Measurements from ENCODE around the gene PSORS1C1.

Gene PSORS1C1

DNA sequence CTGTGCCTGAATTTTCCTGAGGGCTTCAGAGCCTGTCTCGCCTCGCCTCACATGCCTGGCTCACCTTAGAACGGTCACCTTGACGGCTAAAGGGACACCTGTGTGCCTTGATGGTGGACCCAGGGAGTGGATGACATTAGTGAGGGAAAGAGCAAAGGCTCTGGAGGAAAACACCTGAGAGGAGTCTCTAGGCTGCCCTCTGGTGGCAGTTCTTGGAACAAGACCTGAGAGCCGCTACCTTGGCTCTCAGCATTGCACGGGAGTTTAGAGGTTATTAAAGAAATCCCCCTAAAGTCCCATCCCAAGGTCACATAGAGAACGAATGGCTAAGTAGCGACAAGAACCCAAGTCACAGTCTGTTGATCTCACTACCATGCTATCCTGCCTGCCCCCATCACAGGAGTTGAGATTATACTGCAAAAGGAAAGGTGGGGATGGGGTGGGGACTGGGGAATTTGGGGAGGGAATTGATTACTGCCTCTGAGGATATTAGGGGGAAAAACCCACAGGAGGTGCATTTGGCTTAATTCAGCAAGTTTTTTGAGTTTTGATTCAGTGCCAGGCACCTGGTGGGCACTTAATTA, 13.6 kb downstream of the PSORS1C1 start:
- DNase-seq = peak; percentile 31 to 35

- DNase-seq = no peak
Measured at GRCh38 chr6:31129130-31129529, 14.5 kb downstream of the PSORS1C1 start.

GRCh38 chr6:31130751-31131150, 16.2 kb downstream of the PSORS1C1 start:
- DNase-seq = no peak

- no peak for DNase-seq
Measured at GRCh38 chr6:31131595-31131994, 17.0 kb downstream of the PSORS1C1 start.

GRCh38 chr6:31132806-31133205, 18.2 kb downstream of the PSORS1C1 start:
- no peak for DNase-seq

DNA sequence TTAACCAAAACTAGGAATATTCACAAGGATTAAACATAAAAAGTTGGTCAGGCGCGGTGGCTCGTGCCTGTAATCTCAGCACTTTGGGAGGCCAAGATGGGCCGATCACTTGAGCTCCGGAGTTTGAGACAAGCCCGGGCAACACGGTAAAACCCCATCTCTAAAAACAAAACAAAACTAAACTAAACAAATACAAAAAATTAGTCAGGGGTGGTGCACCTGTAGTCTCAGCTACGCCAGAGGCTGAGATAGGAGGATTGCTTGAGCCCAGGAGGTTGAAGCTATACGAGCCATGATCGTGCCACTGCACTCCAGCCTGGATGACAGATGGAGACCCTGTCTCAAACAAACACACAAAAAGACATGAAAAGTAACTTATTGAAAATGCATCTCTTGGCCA, 21.1 kb downstream of the PSORS1C1 start:
- DNase-seq = no peak

- DNase-seq = no peak
Measured at GRCh38 chr6:31138982-31139381, 24.4 kb downstream of the PSORS1C1 start, which contains the start of gene PSORS1C2. Gene PSORS1C2, minus strand, starts transcription at chr6:31139066. Its CDS starts 40 bp downstream, at chr6:31139026.

- no peak for DNase-seq
Measured at GRCh38 chr6:31139599-31139998, 25.0 kb downstream of the PSORS1C1 start.

GRCh38 chr6:31140643-31141042, 26.0 kb downstream of the PSORS1C1 start:
- no peak for DNase-seq

- no peak for DNase-seq
Measured at GRCh38 chr6:31142361-31142761, 27.8 kb downstream of the PSORS1C1 start.

DNA sequence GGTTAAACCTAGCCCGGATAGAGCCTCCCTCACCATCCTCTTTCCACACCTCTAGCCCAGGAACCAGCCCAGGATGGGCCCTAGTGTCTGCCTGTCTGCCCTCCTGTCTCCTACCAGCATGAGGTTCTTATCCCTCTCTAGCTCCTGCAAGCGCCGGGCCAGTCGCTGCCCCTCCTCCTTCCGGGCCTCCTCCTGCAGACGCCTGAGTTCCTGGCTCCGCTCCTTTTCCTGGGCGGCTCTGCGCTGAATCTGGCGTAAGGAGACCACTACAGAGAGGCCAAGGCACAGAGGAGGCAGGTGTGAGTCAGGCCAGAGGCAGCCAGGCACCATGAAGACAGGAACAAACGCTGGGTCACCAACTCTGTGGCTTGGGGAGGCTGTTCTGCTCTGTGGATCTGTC, 28.5 kb downstream of the PSORS1C1 start:
- DNase-seq = no peak

- no peak for DNase-seq
Measured at GRCh38 chr6:31144296-31144969, 29.8 kb downstream of the PSORS1C1 start.

GRCh38 chr6:31144970-31145340, 30.4 kb downstream of the PSORS1C1 start:
- no peak for DNase-seq

- no peak for DNase-seq
Measured at GRCh38 chr6:31145386-31145785, 30.8 kb downstream of the PSORS1C1 start.

- no peak for DNase-seq
Measured at GRCh38 chr6:31149827-31150447, 35.3 kb downstream of the PSORS1C1 start.

DNA sequence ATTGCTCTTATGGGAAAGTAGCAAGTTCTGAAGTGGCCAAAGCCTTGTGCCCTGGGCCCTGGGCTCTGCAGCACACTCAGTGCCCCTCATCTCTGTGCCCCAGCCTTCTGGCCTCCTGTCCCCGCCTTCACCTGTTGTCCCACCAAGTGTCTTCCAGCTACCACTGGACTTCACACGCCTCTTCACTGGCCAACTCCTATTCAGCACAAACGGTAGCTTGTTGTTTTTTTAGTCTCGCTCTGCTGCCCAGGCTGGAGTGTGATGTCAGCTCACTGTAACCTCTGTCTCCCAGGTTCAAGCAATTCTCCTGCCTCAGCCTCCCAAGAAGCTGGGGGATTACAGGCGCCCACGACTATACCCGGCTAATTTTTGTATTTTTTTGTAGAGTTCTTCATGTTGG, 38.2 kb downstream of the PSORS1C1 start:
- DNase-seq = no peak

GRCh38 chr6:31154436-31154835, 39.8 kb downstream of the PSORS1C1 start:
- no peak for DNase-seq

- no peak for DNase-seq
Measured at GRCh38 chr6:31156641-31157040, 42.0 kb downstream of the PSORS1C1 start.

DNA sequence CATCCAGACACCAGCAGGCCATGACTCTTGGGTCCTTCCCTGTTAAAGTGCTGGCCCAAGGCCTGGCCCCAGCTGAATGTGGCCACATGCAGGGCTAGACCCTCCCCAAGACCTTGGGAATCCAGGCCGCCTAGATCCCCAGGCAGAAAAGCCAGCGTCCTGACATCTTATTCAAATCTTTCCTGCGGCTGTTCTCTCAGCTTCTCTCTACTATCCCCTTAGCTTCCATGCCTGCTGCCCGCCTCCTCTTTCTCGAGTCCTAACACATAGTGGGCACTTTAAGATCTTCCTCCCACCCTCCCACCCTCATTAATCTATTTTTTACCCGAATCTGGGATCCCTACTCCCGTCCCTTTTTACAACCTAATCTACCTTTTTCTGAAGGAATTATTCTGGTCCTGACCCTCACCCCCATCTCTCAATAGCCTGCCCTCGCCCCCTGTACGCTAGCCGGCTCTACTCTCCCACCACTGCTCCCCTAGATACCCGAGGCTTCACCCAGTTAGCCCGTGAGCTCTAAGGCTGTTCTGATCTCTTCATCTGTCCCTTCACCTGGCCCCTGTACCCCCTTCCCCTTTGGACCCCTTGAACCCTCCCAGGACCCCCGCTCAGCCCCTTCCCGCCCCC, 43.0 kb downstream of the PSORS1C1 start, which contains the start of gene CCHCR1:
Gene CCHCR1 (minus strand): TSS at position 290 of the 627 bp plus-strand sequence. CDS start 202 bp downstream, at position 88.
- DNase-seq = no peak

DNA sequence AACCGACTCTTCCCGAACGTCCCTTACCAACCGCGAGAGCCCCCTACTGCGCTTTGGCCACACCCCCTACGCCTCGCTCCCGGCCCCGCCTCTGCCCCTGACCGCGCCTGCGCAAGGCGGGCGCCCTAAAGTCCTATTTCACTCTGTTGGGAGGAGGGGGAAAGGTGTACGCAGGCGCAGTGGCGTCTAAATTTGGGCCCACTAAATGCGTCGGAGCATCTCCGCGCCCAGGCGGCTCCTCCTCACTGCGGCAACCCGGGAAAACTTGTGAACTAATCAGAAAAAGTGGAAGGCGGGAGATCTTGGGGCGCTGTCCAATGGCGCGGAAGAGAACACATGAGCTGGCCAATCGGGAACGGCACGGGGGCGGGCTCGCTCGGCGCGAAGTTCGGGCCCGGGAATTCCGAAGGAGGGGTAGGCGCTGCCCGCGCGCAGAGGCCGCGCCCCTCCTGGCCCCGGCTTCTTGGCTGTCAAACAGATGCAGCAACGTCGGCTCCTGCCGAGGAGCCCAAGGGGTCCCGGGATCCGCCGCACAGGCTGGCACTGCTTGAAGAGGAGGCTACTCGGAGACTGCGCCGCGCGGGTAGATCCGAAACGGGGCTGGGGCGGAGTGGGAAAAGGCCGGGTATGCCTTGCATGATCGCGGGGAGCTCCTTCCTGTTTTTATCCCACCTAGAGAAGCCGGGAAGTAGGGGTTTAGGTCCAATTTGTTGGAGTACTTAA, 43.7 kb downstream of the PSORS1C1 start, which contains the start of gene TCF19:
Gene TCF19 (plus strand): TSS at position 450 of the 723 bp plus-strand sequence. CDS start 881 bp downstream, outside the sequence.
- DNase-seq = peak; percentile 98 to 99

GRCh38 chr6:31158863-31159855, 44.6 kb downstream of the PSORS1C1 start:
- DNase-seq = peak; percentile 35 to 52
